Measurements from ENCODE around the gene ALKBH3. TPM values are rescaled to one million over a fixed set of nuclear protein-coding genes. Genes with fewer than 3 reads are reported as not detected.

ALKBH3 gene
- total RNA-seq, 2 donors from 2014 or later = 9.3 to 13.9 TPM

- Mint-ChIP-seq H3K4me3 (no peak overlapping the region), H3K36me3 (ENCODE audit: low read depth) (peaks cover 15% of the 10 kb centered on the region), H3K27ac (no peak overlapping the region), H3K9me3 (no peaks in the 10 kb centered on the region), H3K4me1 (peaks cover 17% of the 10 kb centered on the region), H3K27me3 (ENCODE audit: insufficient read depth) (no peaks in the 10 kb centered on the region)
- no peaks in the 10 kb centered on the region for H3K27me3 ChIP-seq (ENCODE audit: control insufficient read depth, insufficient read depth, low read length, poor library complexity, severe bottlenecking)
- DNase-seq = peak; percentile 79
- H3K27ac ChIP-seq (ENCODE audit: low read depth, low read length) = peak overlapping the region; percentile 58
- no peaks in the 10 kb centered on the region for H3K9me3 ChIP-seq (ENCODE audit: control insufficient read depth, low read length)
- WGBS, 2 experiments (ENCODE audit: insufficient coverage in 1 of 2, insufficient read length in 1 of 2) = 92 to 93% methylated on average over 12 to 27 of the region's 27 CpGs
- no peaks in the 10 kb centered on the region for H3K4me1 ChIP-seq (ENCODE audit: control insufficient read depth, insufficient read depth, low read length)
- H3K4me3 ChIP-seq (ENCODE audit: low read length) = no peak overlapping the region
- peak; percentile 63 for TF ChIP-seq CTCF (conservative IDR thresholded peaks at IDR 0.05)
- H3K9ac ChIP-seq (ENCODE audit: extremely low read depth, low read length, poor library complexity, severe bottlenecking) = no peak overlapping the region
- H3K36me3 ChIP-seq (ENCODE audit: control insufficient read depth, insufficient read depth, low read length) = peaks cover 11% of the 10 kb centered on the region
Observed at GRCh38 chr11:43924112-43924855, 43.7 kb downstream of the ALKBH3 start.

GRCh38 chr11:43925063-43925931, 44.7 kb downstream of the ALKBH3 start:
- no peak overlapping the region for H3K27ac ChIP-seq (ENCODE audit: low read depth, low read length)
- no peak for TF ChIP-seq CTCF (conservative IDR thresholded peaks at IDR 0.05)
- WGBS, 2 experiments (ENCODE audit: insufficient coverage in 1 of 2, insufficient read length in 1 of 2) = 91 to 92% methylated on average over 11 to 14 of the region's 14 CpGs
- H3K4me3 ChIP-seq (ENCODE audit: low read length) = no peak overlapping the region
- H3K36me3 ChIP-seq (ENCODE audit: control insufficient read depth, insufficient read depth, low read length) = peaks cover 3% of the 10 kb centered on the region
- no peaks in the 10 kb centered on the region for H3K27me3 Mint-ChIP-seq (ENCODE audit: insufficient read depth)
- H3K4me1 ChIP-seq (ENCODE audit: control insufficient read depth, insufficient read depth, low read length) = no peaks in the 10 kb centered on the region
- H3K36me3 Mint-ChIP-seq (ENCODE audit: low read depth) = peaks cover 8% of the 10 kb centered on the region
- H3K9ac ChIP-seq (ENCODE audit: extremely low read depth, low read length, poor library complexity, severe bottlenecking) = no peak overlapping the region
- no peaks in the 10 kb centered on the region for H3K27me3 ChIP-seq (ENCODE audit: control insufficient read depth, insufficient read depth, low read length, poor library complexity, severe bottlenecking)
- DNase-seq = peak; percentile 56
- no peaks in the 10 kb centered on the region for H3K9me3 Mint-ChIP-seq
- peaks cover 15% of the 10 kb centered on the region for H3K4me1 Mint-ChIP-seq
- no peaks in the 10 kb centered on the region for H3K9me3 ChIP-seq (ENCODE audit: control insufficient read depth, low read length)
- H3K27ac Mint-ChIP-seq = no peak overlapping the region
- no peak overlapping the region for H3K4me3 Mint-ChIP-seq

GRCh38 chr11:43925932-43926505, 45.4 kb downstream of the ALKBH3 start:
- Mint-ChIP-seq H3K4me3 (no peak overlapping the region), H3K4me1 (peaks cover 15% of the 10 kb centered on the region), H3K27me3 (ENCODE audit: insufficient read depth) (no peaks in the 10 kb centered on the region), H3K9me3 (no peaks in the 10 kb centered on the region), H3K36me3 (ENCODE audit: low read depth) (peaks cover under 1% of the 10 kb centered on the region), H3K27ac (no peak overlapping the region)
- H3K4me1 ChIP-seq (ENCODE audit: control insufficient read depth, insufficient read depth, low read length) = no peaks in the 10 kb centered on the region
- no peak for TF ChIP-seq CTCF (conservative IDR thresholded peaks at IDR 0.05)
- H3K9me3 ChIP-seq (ENCODE audit: control insufficient read depth, low read length) = no peaks in the 10 kb centered on the region
- H3K9ac ChIP-seq (ENCODE audit: extremely low read depth, low read length, poor library complexity, severe bottlenecking) = no peak overlapping the region
- H3K27ac ChIP-seq (ENCODE audit: low read depth, low read length) = no peak overlapping the region
- no peak overlapping the region for H3K4me3 ChIP-seq (ENCODE audit: low read length)
- 92 to 97% methylated on average over 6 to 12 of the region's 12 CpGs for WGBS, 2 experiments (ENCODE audit: insufficient coverage in 1 of 2, insufficient read length in 1 of 2)
- DNase-seq = no peak
- no peaks in the 10 kb centered on the region for H3K36me3 ChIP-seq (ENCODE audit: control insufficient read depth, insufficient read depth, low read length)
- H3K27me3 ChIP-seq (ENCODE audit: control insufficient read depth, insufficient read depth, low read length, poor library complexity, severe bottlenecking) = no peaks in the 10 kb centered on the region

All from endodermal cell (in vitro differentiated cells).